ENCODE measurements around the gene DKK3.

Gene DKK3

GRCh38 chr11:12001186-12001585 lies 7.2 kb downstream of the DKK3 start:
- CTCF ChIA-PET, result no interaction called here
- POLR2A ChIA-PET, result no interaction called here
- no peak for TF ChIP-seq CTCF (IDR thresholded peaks at IDR 0.05; ENCODE audit: insufficient read depth, low read length, missing control alignments)
- no peak for DNase-seq (ENCODE audit: low read depth, low spot score)
- no peak overlapping the region for H3K4me3 ChIP-seq (ENCODE audit: low read depth, low read length)

- ChIA-PET CTCF (interaction anchor here (1.0 to 1.6 kb wide), 2 partner anchors 9 to 11 kb away, joined by 3 to 4 read pairs; partner anchors contain the start of gene DKK3), POLR2A (interaction anchor here (0.7 kb wide), 1 partner anchor 9 kb away, joined by 3 read pairs; no protein-coding TSS in a partner anchor)
- DNase-seq (ENCODE audit: low read depth, low spot score), result peak; percentile 63
- no peak for TF ChIP-seq CTCF (IDR thresholded peaks at IDR 0.05; ENCODE audit: insufficient read depth, low read length, missing control alignments)
- H3K4me3 ChIP-seq (ENCODE audit: low read depth, low read length), result peak overlapping the region; percentile 44
These were observed 10.2 kb downstream of the DKK3 start for GRCh38 chr11:11998091-11998781.

GRCh38 chr11:11997049-11997322 lies 11.4 kb downstream of the DKK3 start:
- POLR2A ChIA-PET, result no interaction called here
- no peak for DNase-seq (ENCODE audit: low read depth, low spot score)
- H3K4me3 ChIP-seq (ENCODE audit: low read depth, low read length), result no peak overlapping the region
- TF ChIP-seq CTCF (IDR thresholded peaks at IDR 0.05; ENCODE audit: insufficient read depth, low read length, missing control alignments), result no peak
- CTCF ChIA-PET, result interaction anchor here (0.9 to 2.1 kb wide), 2 partner anchors 10 to 47 kb away, joined by 3 to 6 read pairs; no protein-coding TSS in a partner anchor

- no peak overlapping the region for H3K4me3 ChIP-seq (ENCODE audit: low read depth, low read length)
- DNase-seq (ENCODE audit: low read depth, low spot score), result no peak
- no peak for TF ChIP-seq CTCF (IDR thresholded peaks at IDR 0.05; ENCODE audit: insufficient read depth, low read length, missing control alignments)
- POLR2A ChIA-PET, result interaction anchor here (1.4 kb wide), 1 partner anchor 11 kb away, joined by 3 read pairs; no protein-coding TSS in a partner anchor
- CTCF ChIA-PET, result interaction anchor here (0.6 to 3.0 kb wide), 5 partner anchors 8 to 1617 kb away, joined by 3 to 14 read pairs (median 4); no protein-coding TSS in a partner anchor
These were observed 11.9 kb downstream of the DKK3 start for GRCh38 chr11:11996321-11997048.

GRCh38 chr11:11995601-11996000 lies 12.8 kb downstream of the DKK3 start:
- no peak overlapping the region for H3K4me3 ChIP-seq (ENCODE audit: low read depth, low read length)
- DNase-seq (ENCODE audit: low read depth, low spot score), result no peak
- POLR2A ChIA-PET, result interaction anchor here (1.4 kb wide), 1 partner anchor 12 kb away, joined by 3 read pairs; no protein-coding TSS in a partner anchor
- CTCF ChIA-PET, result interaction anchor here (1.1 to 3.0 kb wide), 4 partner anchors 9 to 30 kb away, joined by 3 to 14 read pairs (median 4); no protein-coding TSS in a partner anchor
- no peak for TF ChIP-seq CTCF (IDR thresholded peaks at IDR 0.05; ENCODE audit: insufficient read depth, low read length, missing control alignments)

- peak overlapping the region; percentile 8; the same call in 1 of the 2 replicates for H3K4me3 ChIP-seq (ENCODE audit: low read depth, low read length)
- CTCF ChIA-PET, result interaction anchor here (1.0 to 3.0 kb wide), 3 partner anchors 11 to 17 kb away, joined by 3 to 14 read pairs (median 6); no protein-coding TSS in a partner anchor
- DNase-seq (ENCODE audit: low read depth, low spot score), result no peak
- no peak for TF ChIP-seq CTCF (IDR thresholded peaks at IDR 0.05; ENCODE audit: insufficient read depth, low read length, missing control alignments)
- POLR2A ChIA-PET, result interaction anchor here (0.8 kb wide), 1 partner anchor 11 kb away, joined by 3 read pairs; no protein-coding TSS in a partner anchor
These were observed 14.6 kb downstream of the DKK3 start for GRCh38 chr11:11993839-11994238.

Data from AG04449 (cell line).